OCI-LY7 (cell line): Measurements from ENCODE around the gene SFSWAP.

ENCODE experiments used
- CTCF ChIP-seq: fragments of 200-600 bp; sonication (generic); conservative IDR thresholded peaks from 2 replicates; pipeline ENCODE4 v1.5.1; 2014; ENCODE audit warnings: mild to moderate bottlenecking, antibody characterized with exemption, low read length, moderate library complexity, mixed read lengths
- EZH2phosphoT487 ChIP-seq: fragments of 200-600 bp; sonication (generic); IDR thresholded peaks from 2 replicates; pipeline ENCODE4 v1.6.1; 2018; ENCODE audit warnings: low read depth, borderline replicate concordance, mild to moderate bottlenecking, mixed run types, antibody characterized with exemption, low read length, moderate library complexity, mixed read lengths

DNA sequence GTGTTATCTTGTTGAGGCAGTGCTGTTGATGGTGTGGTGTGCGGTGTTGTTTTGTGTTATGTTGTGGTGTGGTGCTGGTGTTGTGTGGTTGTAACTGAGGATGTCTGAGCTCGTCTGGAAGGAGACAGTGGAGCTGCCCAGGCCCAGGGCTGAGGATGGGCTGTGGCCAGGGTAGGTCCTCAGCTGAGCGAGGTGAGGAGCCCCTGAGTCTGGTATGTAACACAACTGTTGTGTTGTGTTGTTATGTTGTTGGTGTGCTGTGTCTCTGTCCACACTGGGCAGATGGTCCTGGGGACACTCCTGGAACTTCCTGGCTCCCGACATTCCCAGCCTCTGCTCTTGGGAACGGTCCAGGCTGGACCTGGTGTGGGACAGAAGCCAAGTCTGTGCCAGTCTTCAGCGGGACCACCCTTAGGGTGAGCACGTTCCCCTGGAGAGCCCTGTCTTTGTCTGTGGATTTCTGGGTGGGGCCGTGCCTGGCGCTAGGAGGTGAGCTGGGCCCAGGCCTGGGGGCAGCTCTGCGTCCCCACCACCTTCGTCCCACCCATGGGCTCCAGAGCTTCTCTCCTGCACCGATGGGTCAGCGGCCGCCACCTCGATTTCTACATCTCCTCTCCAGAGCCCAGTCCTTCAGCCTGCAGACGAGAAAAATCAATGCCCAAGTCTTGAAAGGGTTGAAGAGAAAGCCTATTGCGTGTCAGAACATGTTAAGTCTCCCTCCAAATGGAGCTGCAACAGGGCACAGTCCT is 27.4 kb upstream of the SFSWAP start:
- no peak for TF ChIP-seq CTCF
- no peak for TF ChIP-seq EZH2phosphoT487
